Activated B cell treated with CpG ODN at 0.5 μM for 24 hours (primary cell): ENCODE measurements around the gene RHOT1. TPM values are rescaled to one million over a fixed set of nuclear protein-coding genes. Genes with fewer than 3 reads are reported as not detected.
"Not testable (repeated sequence)": the region's sequence is repeated elsewhere in the genome, so short reads cannot be mapped to it uniquely, and the experiment has no call there.

Experiments
- ATAC-seq: fragments of 200-7000 bp; cut with Tn5 transposase; one replicate; pipeline ENCODE4 v1.10.0; 2021; ENCODE audit warnings: low read depth, mild to moderate bottlenecking, moderate library complexity
- CTCF ChIA-PET: fragments of 350-600 bp; sonication (Branson Sonifier 250); formaldehyde crosslinking; loops from one replicate; lab custom pipeline; 2021; ENCODE audit warnings: antibody characterized with exemption; lab: Charles Lee
- POLR2A ChIA-PET: fragments of 350-600 bp; sonication (Branson Sonifier 250); formaldehyde crosslinking; loops from one replicate; lab custom pipeline; 2021; ENCODE audit warnings: antibody characterized with exemption; lab: Charles Lee
- DNase-seq: peaks from one replicate; pipeline ENCODE4 v3.0.0; 2022
- H3K27ac Mint-ChIP-seq: one replicate; pipeline ENCODE4 v1.8.0; 2020; ENCODE audit warnings: mixed read lengths
- H3K27me3 Mint-ChIP-seq: one replicate; pipeline ENCODE4 v1.8.0; 2021; ENCODE audit warnings: mixed read lengths
- H3K36me3 Mint-ChIP-seq: one replicate; pipeline ENCODE4 v1.8.0; 2021; ENCODE audit warnings: low read depth, mixed read lengths
- H3K4me1 Mint-ChIP-seq: one replicate; pipeline ENCODE4 v1.8.0; 2021; ENCODE audit warnings: mixed read lengths
- H3K4me3 Mint-ChIP-seq: one replicate; pipeline ENCODE4 v1.8.0; 2020; ENCODE audit warnings: mild to moderate bottlenecking, mixed read lengths
- H3K9me3 Mint-ChIP-seq: one replicate; pipeline ENCODE4 v1.8.0; 2020; ENCODE audit warnings: mixed read lengths
- CTCF ChIP-seq: fragments of 200-600 bp; IDR thresholded peaks from one replicate; pipeline ENCODE4 v1.8.0; 2022; ENCODE audit warnings: antibody characterized with exemption, mild to moderate bottlenecking
- intact Hi-C: fragments of 100-400 bp; cut with micrococcal nuclease; formaldehyde crosslinking; loops from one replicate; pipeline ENCODE4 v1.15.1; 2024
- total RNA-seq: library from RNA; stranded (reverse); gene quantifications from 2 replicates; pipeline ENCODE4 v1.2.3, GENCODE V29; 2022

Gene RHOT1
- total RNA-seq, 1 donor from 2014 or later = 16.2 TPM

- DNase-seq (no peak), ATAC-seq (no peak)
- Mint-ChIP-seq H3K4me1 (peaks cover 11% of the 10 kb centered on the region), H3K9me3 (peaks cover 3% of the 10 kb centered on the region), H3K27ac (no peak overlapping the region), H3K27me3 (no peaks in the 10 kb centered on the region), H3K4me3 (no peak overlapping the region), H3K36me3 (no peaks in the 10 kb centered on the region)
- POLR2A ChIA-PET = no interaction called here
- TF ChIP-seq CTCF = no peak
- intact Hi-C loops = loop anchor here (5.0 to 10.0 kb wide), 2 partner anchors 70 to 152 kb away; no protein-coding TSS in a partner anchor
- CTCF ChIA-PET = no interaction called here
Measured at GRCh38 chr17:32136856-32137255, 5.4 kb upstream of the RHOT1 start.

GRCh38 chr17:32139504-32139903 lies 2.8 kb upstream of the RHOT1 start:
- ATAC-seq, H3K9me3 Mint-ChIP-seq, H3K4me3 Mint-ChIP-seq, POLR2A ChIA-PET, DNase-seq, H3K27ac Mint-ChIP-seq, H3K27me3 Mint-ChIP-seq, H3K36me3 Mint-ChIP-seq: not testable (repeated sequence)
- intact Hi-C loops = loop anchor here (5.0 to 10.0 kb wide), 2 partner anchors 72 to 155 kb away; no protein-coding TSS in a partner anchor
- CTCF ChIA-PET = interaction anchor here (1.0 to 2.5 kb wide), 10 partner anchors 10 to 139 kb away, joined by 3 to 12 read pairs (median 4); partner anchors contain the start of gene LRRC37B
- H3K4me1 Mint-ChIP-seq = peaks cover 23% of the 10 kb centered on the region

GRCh38 chr17:32141258-32141657 lies 1.0 kb upstream of the RHOT1 start:
- peak overlapping the region; percentile 81 for H3K27ac Mint-ChIP-seq
- POLR2A ChIA-PET = no interaction called here
- H3K36me3 Mint-ChIP-seq = peaks cover 5% of the 10 kb centered on the region
- H3K9me3 Mint-ChIP-seq = no peaks in the 10 kb centered on the region
- no peaks in the 10 kb centered on the region for H3K27me3 Mint-ChIP-seq
- intact Hi-C loops = loop anchor here (1.0 to 5.0 kb wide), 3 partner anchors 134 to 1234 kb away; partner anchors contain the start of genes LRRC37B and TEFM
- no peak for TF ChIP-seq CTCF
- CTCF ChIA-PET = interaction anchor here (1.5 to 2.1 kb wide), 4 partner anchors 8 to 178 kb away, joined by 3 to 7 read pairs (median 4); no protein-coding TSS in a partner anchor
- peak overlapping the region; percentile 82 for H3K4me3 Mint-ChIP-seq
- ATAC-seq (no peak), DNase-seq (no peak)
- peaks cover 23% of the 10 kb centered on the region for H3K4me1 Mint-ChIP-seq

- DNase-seq (no peak), ATAC-seq (no peak)
- POLR2A ChIA-PET = interaction anchor here (2.0 kb wide), 1 partner anchor 14 kb away, joined by 5 read pairs; no protein-coding TSS in a partner anchor
- no peak for TF ChIP-seq CTCF
- CTCF ChIA-PET = interaction anchor here (1.5 to 2.1 kb wide), 3 partner anchors 8 to 178 kb away, joined by 3 to 7 read pairs (median 3); no protein-coding TSS in a partner anchor
- peak overlapping the region; percentile 82 for H3K4me3 Mint-ChIP-seq
- peaks cover 23% of the 10 kb centered on the region for H3K4me1 Mint-ChIP-seq
- H3K27ac Mint-ChIP-seq = peak overlapping the region; percentile 81
- no peaks in the 10 kb centered on the region for H3K27me3 Mint-ChIP-seq
- peaks cover 5% of the 10 kb centered on the region for H3K36me3 Mint-ChIP-seq
- intact Hi-C loops = loop anchor here (1.0 to 5.0 kb wide), 4 partner anchors 14 to 1234 kb away; partner anchors contain the start of genes LRRC37B and TEFM
- H3K9me3 Mint-ChIP-seq = no peaks in the 10 kb centered on the region
Measured at GRCh38 chr17:32141679-32142037, 644 bp upstream of the RHOT1 start.

GRCh38 chr17:32142857-32143526 lies 690 bp downstream of the RHOT1 start:
- H3K9me3 Mint-ChIP-seq = no peaks in the 10 kb centered on the region
- H3K36me3 Mint-ChIP-seq = peaks cover 5% of the 10 kb centered on the region
- no peaks in the 10 kb centered on the region for H3K27me3 Mint-ChIP-seq
- intact Hi-C loops = loop anchor here (1.0 to 5.0 kb wide), 3 partner anchors 16 to 1236 kb away; partner anchors contain the start of gene TEFM
- peak overlapping the region; percentile 85 for H3K27ac Mint-ChIP-seq
- no peak for TF ChIP-seq CTCF
- H3K4me3 Mint-ChIP-seq = peak overlapping the region; percentile 98
- ATAC-seq (no peak), DNase-seq (peak; percentile 26)
- POLR2A ChIA-PET = interaction anchor here (0.6 to 2.0 kb wide), 3 partner anchors 16 to 207 kb away, joined by 3 to 5 read pairs (median 4); no protein-coding TSS in a partner anchor
- CTCF ChIA-PET = interaction anchor here (0.6 to 2.1 kb wide), 4 partner anchors 10 to 137 kb away, joined by 3 to 7 read pairs (median 3); no protein-coding TSS in a partner anchor
- peaks cover 23% of the 10 kb centered on the region for H3K4me1 Mint-ChIP-seq
